Endothelial cell of umbilical vein (primary cell): ENCODE measurements around the gene AAMDC.

Source experiments
- POLR2A ChIP-seq: IDR thresholded peaks from 2 replicates; pipeline ENCODE4 v1.6.1; 2012; ENCODE audit warnings: low read depth, mild to moderate bottlenecking, control low read depth, low read length
- TF ChIP-seq, protein P1 (sequence below), 2 donors: IDR thresholded peaks; 1 replicate in 1 of 2; 2 replicates in 1 of 2; pipeline ENCODE4 v1.5.1; 2011; ENCODE audit warnings: low read length in 2 of 2, mild to moderate bottlenecking in 2 of 2, moderate library complexity in 2 of 2, control low read depth in 1 of 2, inconsistent platforms in 1 of 2, low read depth in 1 of 2; ENCODE audit not compliant: insufficient read depth in 1 of 2; ENCODE audit errors: extremely low read depth in 1 of 2
- TF ChIP-seq, protein P2 (sequence below): IDR thresholded peaks from 2 replicates; pipeline ENCODE4 v1.6.1; 2011; ENCODE audit not compliant: insufficient read depth, insufficient read length

DNA sequence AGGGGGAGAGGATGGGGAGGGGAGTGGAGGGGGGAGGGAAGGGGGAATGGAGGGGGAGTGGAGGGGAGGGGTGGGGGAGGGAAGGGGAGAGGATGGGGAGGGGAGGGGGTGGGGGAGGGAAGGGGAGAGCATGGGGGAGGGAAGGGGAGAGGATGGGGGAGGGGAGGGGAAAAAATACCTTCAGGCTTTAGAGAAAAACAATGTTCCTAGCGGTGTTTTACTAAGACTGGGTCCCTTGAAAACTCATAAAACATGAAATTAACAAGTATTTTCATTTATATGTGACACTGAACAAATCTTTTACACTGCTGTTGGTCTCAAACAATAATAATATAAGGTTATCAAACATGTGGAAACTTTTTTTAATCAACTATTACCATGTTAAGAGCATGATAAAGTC, 42.8 kb upstream of the AAMDC start:
- TF ChIP-seq POLR2A = no peak
- TF ChIP-seq, protein P1, sequence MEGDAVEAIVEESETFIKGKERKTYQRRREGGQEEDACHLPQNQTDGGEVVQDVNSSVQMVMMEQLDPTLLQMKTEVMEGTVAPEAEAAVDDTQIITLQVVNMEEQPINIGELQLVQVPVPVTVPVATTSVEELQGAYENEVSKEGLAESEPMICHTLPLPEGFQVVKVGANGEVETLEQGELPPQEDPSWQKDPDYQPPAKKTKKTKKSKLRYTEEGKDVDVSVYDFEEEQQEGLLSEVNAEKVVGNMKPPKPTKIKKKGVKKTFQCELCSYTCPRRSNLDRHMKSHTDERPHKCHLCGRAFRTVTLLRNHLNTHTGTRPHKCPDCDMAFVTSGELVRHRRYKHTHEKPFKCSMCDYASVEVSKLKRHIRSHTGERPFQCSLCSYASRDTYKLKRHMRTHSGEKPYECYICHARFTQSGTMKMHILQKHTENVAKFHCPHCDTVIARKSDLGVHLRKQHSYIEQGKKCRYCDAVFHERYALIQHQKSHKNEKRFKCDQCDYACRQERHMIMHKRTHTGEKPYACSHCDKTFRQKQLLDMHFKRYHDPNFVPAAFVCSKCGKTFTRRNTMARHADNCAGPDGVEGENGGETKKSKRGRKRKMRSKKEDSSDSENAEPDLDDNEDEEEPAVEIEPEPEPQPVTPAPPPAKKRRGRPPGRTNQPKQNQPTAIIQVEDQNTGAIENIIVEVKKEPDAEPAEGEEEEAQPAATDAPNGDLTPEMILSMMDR (IDR thresholded peaks at IDR 0.05; ENCODE audit: extremely low read depth in 1 of 2, insufficient read depth in 1 of 2, low read depth in 1 of 2, low read length in 2 of 2) = no peak
- TF ChIP-seq, protein P2, sequence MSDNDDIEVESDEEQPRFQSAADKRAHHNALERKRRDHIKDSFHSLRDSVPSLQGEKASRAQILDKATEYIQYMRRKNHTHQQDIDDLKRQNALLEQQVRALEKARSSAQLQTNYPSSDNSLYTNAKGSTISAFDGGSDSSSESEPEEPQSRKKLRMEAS = no peak
